KBM-7 (cell line): ENCODE measurements around the gene SUGCT.
"Not testable (repeated sequence)": the region's sequence is repeated elsewhere in the genome, so short reads cannot be mapped to it uniquely, and the experiment has no call there.

Source experiments
- DNase-seq: peaks from one replicate; pipeline ENCODE4 v3.0.0-alpha.2; 2015
- in situ Hi-C: fragments of 300-500 bp; cut with MboI; formaldehyde crosslinking; loops from 2 replicates; pipeline ENCODE4 v1.14.3; 2020; ENCODE audit warnings: low sequenced_read_pairs, low pct_unique_long_range_greater_than_20kb, mixed read lengths

Gene SUGCT

DNA sequence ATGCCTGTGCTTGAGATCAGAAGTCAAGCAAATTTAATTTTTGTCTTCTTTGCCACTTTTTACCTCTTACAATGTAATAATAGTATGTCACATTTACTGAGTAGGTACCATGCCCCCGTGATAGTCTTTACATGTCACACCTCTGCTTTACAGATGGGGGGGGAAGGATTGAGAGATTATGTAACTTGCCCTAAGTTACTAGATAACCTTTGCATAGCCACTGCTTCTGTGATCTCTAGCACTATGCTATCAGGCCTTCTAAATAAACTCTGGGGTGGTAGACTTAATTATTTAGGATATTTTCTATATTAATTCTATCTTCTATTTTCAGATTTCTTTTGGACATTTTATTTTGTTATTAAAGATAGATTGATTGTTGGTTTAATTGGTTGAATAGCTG is 514.4 kb downstream of the SUGCT start:
- DNase-seq, result no peak
- in situ Hi-C loops, result loop anchor here (25.0 kb wide), 1 partner anchor 312 kb away; no protein-coding TSS in a partner anchor

DNA sequence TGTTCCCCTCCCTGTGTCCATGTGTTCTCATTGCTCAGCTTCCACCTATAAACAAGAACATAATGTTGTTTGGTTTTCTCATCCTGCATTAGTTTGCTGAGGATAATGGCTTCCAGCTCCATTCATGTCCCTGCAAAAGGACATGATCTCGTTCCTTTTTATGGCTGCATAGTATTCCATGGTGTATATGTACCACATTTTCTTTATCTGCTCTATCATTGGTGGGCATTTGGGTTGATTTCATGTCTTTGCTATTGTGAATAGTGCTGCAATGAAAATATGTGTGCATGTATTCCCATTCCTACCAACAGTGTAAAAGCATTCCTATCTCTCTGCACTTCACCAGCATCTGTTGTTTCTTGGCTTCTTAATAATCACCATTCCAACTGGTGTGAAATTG is 516.1 kb downstream of the SUGCT start:
- DNase-seq, in situ Hi-C loops: not testable (repeated sequence)

DNA sequence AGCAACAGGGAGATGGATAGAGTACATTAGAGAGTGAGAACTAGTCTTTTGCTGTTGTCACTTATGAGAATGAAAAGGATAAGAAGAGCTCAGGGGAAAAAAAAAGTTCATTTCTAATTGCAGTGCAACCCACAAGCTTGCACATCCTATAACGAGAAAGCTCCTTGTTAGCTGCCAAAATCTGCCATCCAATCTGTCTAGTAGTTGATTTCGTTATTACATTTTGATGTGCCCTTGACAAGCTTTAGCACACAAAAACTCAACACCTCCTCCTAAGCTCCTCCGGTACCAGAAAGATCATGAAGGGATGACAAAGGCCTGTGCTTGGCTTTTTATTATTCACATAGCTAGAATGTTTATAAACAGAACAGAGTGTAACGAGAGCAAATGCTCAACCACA is 519.4 kb downstream of the SUGCT start:
- in situ Hi-C loops, result no loop called here
- no peak for DNase-seq

DNA sequence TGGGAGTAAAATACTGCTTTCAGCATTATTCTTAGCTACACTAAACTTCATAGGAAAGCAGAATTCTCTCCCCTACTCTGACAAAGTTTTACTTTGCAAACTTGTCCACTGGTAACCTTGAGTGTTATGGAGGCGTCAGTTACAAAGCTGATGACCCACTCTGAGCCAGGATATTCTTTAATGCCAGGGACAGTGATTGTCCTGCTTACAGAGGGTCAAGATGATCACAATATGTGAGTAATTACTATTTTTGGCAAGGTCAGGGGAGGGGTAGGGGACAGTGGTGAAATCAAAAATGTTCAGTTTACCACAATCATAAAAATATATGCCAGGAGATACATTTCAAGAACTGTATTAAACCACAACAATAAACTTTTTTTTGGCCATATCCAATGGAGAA is 520.6 kb downstream of the SUGCT start:
- no peak for DNase-seq
- in situ Hi-C loops, result no loop called here

DNA sequence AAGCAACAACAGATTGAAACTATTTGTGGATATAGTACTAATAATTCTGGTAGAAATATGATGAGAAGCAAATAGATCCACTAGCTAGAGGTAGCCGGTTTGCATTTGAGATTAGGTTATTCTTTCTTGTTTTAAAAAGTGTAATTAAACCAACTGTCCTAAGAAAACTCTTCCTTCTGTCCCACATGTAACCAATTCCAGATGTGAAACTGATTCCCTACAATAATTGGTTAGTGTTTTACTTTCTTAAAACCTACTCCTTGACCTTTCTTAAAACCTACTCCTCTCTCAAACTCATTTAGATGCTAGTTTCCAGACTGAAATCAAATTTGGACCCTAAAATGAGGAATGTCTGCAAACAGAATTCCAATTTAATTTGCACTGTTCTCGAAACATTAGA is 521.5 kb downstream of the SUGCT start:
- in situ Hi-C loops, result no loop called here
- no peak for DNase-seq

DNA sequence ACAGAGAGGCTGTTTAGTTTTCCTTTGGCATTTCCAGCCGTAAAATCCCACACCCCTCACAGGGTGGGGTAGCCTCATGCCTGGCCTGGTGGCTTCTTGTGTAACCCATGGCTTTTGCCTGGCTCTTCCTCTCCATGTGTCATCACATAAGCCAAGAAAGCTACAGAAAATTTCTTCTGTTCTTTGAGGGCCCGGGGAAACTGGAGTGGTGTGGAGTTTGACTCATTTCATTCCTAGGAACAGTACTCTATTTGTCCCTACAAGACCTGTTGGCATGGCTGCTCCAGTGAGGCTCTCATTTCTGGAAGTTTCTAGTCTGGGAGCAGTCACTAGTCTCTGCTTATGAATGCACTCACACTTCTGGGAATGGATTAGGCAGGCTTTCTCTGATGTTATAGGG is 523.9 kb downstream of the SUGCT start:
- in situ Hi-C loops, result no loop called here
- no peak for DNase-seq

DNA sequence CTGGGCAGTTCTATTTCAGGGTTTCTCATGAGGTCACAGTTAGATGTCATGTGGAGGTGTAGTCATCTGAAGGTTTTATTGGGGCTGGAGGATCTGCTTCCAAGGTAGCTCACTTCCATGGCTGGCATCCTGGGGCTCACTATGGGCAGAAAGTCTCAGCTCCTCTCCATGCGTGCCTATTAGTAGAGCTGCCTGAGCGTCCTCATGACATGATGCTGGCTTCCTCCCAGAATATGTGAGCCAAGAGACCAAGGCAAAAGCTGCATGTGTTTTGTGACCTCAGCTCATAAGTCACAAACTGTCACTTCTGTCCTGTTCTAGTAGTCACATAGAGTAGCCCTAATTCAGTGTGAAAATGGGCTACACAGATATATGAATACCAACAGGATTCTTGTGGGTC is 524.4 kb downstream of the SUGCT start:
- in situ Hi-C loops, result no loop called here
- DNase-seq, result no peak

DNA sequence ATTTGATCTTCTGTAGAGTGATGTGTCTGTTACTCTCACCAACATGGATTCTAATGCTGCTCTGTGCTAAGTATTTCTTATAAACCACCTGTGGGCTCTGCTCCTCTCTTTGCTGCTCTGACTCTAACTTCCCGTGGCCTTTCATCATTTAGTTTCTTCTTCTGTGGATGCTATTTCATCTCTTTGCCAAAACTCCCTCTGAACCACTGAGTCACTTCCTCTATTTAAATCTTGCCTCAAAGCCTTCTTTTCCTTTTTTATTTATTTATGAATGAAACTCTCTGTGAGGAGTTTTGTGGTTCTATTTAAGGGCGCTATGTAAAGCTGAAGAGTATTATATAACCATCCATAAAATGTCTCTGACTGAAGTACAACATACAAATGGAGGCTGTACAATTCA is 538.5 kb downstream of the SUGCT start:
- no peak for DNase-seq
- in situ Hi-C loops, result no loop called here

DNA sequence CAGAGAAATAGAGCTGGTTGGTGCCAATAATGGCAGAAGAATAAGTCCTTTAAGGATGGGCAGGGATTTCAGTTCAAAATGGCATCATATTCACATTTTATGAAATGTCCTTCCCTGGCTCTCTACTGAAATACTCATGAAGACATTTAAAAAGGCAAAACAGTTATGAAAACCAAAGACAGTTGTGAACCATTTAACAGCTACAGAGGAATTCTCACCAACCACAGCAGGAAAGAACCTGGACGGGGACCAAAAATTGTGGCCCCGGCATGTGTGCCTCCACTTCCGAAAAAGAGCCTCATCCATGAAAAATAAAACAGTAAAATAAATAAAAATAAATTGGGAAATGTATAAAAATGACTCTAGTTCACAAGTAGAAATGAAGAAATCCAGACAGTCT is 539.5 kb downstream of the SUGCT start:
- in situ Hi-C loops, result no loop called here
- no peak for DNase-seq

DNA sequence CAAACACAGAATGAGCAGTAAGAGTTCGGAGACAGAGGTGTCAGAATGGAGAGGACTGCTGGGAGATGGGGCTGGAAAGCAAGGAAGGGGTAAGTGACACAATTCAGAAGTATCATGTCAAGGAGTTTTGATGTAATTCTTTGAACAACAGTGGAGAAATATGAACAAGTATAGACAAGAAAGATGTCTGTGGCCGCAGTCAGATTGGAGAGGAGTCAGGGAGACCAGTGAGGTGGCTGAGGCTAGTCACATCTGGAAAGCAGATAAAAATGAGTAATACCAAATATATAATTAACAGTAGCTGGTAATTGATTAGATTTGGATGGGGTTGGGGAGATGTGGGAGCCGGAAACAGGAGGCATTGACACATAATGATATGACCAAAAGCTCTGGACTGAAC is 540.9 kb downstream of the SUGCT start:
- in situ Hi-C loops, result no loop called here

DNA sequence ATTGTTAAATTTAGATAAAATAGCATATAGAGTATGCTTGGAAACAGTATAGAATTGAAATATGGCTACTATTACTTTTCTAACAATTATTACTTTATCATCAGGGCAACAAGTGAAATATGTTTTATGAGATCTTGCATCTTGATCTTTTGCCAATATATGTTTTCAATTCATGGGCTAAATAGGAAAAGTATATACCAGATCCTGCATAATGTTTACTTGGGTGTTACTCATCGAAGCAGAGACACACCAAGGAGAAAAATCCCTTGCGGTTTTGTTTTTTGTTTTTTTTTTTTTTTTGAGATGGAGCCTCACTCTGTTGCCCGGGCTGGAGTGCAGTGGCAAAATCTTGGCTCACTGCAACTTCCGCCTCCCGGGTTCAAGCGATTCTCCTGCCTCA is 541.4 kb downstream of the SUGCT start:
- DNase-seq, result no peak
- in situ Hi-C loops, result no loop called here

More for the DNA sequence above, 540.9 kb downstream of the SUGCT start:
- DNase-seq, result no peak

DNA sequence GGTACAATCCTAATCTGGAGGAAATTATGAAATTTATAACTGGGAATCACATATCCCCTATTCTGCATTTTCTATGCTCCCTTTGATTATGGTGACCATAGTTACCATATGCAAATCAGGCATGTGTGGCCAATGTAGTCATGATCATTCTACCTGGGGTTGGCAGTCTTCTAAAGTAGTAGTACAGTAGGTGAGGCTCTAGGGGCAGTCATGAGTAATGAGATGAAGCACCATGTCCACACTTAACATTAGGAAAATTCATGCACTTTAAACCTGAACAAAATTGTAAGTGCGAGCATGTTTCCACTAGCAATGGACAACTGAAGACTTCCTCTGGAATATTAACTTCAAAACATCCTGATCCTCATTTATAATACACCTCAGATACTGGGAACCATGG is 545.9 kb downstream of the SUGCT start:
- in situ Hi-C loops, result no loop called here
- peak; percentile 14 for DNase-seq

DNA sequence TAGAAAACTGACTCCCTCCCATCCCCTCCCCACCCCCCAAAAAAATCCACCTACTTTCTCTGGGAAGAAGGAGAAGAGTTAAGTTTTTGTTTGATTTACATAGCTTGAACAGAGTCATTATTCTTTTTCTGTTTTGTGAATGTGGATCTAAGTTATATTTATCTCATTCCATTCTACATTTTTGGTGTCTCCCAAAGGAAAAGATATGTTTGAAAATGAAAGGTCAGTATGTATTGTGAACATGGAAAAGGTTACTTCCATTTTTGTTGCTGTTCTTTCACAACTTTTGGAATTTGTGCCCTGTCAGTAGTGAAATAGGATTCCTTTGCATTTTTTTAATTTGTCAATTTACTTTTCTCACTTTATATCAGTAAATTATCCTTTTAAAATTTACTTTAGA is 547.9 kb downstream of the SUGCT start:
- DNase-seq, result no peak
- in situ Hi-C loops, result no loop called here

DNA sequence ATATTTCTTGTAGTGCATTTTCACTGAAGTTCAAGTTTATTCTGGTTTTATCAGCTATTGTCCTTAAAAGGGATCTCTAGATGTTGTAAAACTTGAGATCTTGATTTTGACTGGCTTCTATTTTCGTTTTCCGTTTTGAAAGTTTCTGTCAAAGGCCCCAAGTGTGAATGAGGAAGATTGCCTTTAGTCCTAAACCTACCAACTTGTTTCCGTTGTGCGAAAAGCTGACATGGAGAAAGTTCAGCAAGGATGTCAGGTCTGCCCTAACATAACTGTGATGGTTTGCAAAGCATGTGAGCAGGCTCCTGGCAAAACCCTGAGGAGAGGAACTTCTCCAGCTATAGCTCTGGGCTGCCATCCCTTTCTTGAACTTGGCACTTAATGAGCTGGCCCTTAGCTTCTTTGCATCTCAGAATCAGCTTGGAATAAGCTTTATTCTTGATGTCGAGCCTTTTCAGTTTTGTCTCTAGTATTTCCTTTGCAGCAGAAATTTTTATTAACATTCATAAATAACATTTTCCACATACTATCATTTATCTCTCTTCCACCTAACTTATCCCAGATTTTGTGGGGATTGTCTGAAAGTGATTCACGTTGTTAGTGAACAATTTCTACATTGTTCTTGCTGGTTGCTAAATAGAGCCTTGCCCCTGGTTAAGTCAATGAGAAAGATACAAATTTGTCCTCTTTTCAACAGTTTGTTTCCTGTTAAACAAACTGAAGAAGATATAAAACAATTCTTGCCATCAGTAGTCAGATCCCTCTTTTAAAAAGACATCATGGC is 559.4 kb downstream of the SUGCT start:
- DNase-seq, result no peak
- in situ Hi-C loops, result no loop called here

DNA sequence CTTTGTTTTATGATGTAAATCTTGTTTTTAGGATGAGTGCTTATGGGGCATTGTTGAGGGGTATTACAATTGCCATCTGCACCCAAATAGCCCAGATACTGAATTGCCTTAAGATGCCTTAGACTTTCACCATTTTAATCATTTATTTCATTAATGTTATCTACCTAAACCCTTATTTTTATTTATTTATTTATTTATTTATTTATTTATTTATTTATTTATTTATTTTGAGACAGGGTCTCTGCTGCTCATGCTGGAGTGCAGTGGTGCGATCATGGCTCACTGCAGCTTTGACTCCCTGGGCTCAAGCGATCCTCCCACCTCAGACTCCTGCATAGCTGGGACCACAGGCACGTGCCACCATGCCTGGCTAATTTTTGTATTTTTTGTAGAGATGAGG is 560.2 kb downstream of the SUGCT start:
- in situ Hi-C loops, result no loop called here
- DNase-seq, result no peak

DNA sequence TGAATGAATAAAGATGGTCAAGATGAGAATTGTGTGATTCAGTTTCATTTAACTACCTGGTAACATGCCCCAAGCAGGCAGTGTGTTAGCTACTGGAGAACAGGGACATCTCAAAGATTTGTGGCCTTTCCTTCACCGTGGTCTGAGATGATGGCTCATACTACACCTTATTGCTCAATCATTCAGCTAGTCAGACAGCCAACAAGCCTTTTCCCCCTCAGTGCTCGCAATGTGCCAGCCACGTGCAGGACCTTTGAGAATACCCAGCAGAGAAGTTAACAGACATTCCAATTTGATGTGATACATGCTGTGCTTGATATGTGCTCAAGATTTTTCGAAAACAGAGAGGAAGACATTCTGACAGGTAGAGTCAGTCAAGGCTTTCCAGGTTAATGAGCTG is 562.8 kb downstream of the SUGCT start:
- DNase-seq, result no peak
- in situ Hi-C loops, result no loop called here

DNA sequence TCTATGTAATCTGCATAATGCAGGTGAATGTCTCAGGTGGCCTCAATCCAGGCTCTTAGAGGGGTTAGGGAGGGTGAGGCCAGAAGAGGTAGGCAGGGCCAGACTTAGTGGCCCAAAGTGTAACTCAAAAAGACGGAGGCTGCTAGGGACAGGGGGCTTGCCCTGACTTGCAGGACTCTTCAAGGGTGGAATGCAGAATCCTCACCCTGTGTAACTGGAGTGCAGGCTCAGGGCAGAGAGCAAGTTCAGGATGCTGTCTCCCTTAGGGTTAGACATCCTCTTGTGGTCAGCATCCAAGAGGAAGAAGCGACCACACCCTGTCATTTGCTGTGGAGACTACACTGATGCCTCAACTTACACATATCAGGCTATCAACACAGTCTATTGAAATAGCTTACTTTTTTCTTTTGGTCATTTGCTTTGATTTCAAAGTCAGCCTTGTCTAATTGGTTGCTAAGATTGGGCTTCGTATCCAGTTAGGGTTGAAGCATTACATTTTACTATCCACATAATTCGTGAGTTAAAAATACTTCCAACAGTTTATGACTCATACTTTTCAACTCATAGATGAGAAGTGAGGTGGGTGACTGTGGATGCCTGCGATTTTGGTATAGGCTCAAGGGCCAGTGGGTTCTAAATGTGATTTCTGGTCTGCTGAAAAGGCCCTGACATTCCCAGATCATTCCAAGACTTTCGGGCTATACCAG is 563.6 kb downstream of the SUGCT start:
- DNase-seq, result no peak

DNA sequence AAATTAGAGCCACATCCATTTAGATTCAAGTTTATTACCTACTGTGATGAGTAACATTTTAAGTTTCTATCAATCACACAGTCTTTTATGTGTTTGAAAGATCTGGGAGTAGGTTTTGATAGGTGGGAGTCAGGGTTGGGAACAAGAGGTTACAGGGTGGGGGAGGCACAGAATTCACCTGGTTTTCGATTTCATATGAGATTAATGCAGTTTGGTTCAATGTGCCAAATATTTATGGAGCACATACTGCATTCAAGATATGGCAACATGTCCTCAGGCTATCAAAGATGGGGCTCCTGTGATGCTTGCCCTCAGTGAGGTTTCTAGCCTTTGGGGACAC is 564.1 kb downstream of the SUGCT start:
- in situ Hi-C loops, result no loop called here
- no peak for DNase-seq

More for the DNA sequence above, 563.6 kb downstream of the SUGCT start:
- in situ Hi-C loops, result no loop called here

DNA sequence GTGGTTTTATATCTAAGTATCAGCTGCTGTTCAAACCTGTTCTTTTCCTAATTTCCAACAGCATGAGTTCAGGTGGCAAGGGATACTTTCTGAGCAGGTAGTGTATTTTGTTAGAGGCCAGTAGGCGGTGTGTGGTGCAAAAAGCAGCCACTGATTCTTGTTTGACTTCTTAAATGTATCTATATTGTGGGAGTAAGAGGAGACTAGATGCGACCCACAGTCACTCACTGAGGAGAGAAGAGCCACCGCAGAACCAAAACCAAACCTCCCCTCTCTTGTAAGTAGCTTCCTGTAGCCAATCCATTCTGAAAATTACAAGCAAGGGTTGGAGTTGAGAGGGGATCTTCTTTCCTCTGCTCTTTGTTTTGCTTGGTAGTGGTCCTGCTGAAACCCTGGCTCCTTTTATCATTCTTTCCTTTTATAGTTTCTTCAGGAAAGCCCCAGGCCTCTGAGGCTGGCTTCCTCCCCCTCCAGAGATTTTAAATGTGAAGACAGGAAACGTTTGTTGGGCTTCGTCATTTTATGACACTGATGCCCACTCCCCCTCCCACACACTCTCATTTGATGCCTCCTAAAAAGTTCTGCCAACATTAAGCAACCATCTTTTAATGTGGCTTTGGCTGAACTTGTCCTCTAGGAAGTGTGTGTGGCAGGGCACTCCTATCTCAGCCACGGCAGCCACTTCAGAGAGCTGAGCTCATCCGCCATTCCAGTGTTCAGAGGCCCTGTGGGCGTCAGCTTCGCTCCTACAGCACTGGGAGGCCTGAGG is 566.0 kb downstream of the SUGCT start:
- in situ Hi-C loops, result no loop called here
- peak; percentile 8 for DNase-seq

DNA sequence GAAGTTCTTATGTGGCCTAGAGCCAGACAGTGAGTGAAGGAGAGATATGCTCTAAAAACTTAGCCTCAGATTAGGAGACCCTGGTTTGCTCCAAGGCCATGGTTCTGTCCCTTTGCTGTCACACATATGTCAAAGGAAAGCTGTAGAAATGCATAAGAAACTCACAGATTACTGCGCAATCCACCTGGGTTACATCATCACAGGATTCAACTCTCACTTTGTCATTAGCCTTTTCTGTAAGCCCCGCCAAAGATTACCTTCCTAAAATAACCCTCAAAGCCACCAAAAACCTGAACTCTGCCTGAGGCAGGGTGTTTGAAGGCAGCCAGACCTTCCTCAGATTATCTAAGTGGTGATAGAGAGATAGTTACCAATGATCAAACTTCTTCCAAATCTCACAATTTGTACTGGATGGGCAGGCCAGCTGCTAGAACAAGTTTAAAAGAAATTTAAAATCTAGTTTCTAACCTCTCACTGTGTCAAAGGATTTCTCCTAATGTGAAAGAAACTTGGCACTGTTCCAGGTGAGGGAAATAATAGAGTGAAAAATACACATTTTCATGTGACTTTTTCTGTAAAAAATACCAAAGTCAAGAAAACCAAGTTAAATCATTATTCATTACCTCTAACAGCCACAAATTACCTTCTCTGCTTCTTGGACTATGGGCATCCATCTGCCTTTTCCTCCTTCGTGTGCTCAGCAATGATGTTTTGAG is 567.2 kb downstream of the SUGCT start:
- in situ Hi-C loops, result no loop called here
- DNase-seq, result no peak
